ENCODE measurements around the gene SDK1.

SDK1 gene

DNA sequence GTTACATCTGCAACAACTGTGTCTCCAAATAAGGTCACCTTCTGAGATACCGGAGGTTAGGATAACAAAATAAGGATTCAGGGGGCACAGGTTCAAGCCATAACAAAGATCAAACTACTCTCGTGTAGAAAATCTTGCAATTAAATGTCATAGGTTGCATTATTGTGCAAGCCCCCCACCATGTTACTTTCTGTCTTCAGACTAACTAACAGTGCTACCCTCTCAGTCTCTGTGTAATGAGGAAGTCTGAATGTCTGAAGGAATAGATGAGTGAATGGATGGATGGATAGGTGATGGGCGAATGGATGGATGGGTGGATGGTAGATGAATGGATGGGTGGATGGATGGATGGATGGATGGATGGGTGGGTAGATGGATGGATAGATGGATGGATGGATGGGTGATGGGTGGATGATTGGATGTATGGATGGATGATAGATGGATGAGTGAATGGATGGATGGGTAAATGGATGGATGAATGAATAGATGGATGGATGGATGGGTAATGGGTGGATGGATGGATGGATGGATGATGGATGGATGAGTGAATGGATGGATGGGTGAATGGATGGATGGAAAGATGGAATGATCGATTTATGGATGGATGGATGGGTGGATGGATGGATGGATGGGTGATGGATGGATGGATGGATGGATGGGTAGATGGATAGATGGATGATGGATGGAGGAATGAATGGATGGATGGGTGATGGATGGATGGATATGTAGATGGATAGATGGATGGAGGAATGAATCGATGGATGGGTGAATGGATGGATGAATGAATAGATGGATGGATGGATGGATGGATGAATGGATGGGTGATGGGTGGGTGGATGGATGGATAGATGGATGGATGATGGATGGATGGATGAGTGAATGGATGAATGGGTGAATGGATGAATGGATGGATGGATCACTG, 823.8 kb downstream of the SDK1 start:
- Histone ChIP-seq H3K9ac (ENCODE audit: low read depth, low read length) (no peak overlapping the region), H3K27me3 (ENCODE audit: insufficient read depth, low read length, poor library complexity) (no peaks in the 10 kb centered on the region)
- no peak for ATAC-seq (ENCODE audit: insufficient read depth, low read depth)

DNA sequence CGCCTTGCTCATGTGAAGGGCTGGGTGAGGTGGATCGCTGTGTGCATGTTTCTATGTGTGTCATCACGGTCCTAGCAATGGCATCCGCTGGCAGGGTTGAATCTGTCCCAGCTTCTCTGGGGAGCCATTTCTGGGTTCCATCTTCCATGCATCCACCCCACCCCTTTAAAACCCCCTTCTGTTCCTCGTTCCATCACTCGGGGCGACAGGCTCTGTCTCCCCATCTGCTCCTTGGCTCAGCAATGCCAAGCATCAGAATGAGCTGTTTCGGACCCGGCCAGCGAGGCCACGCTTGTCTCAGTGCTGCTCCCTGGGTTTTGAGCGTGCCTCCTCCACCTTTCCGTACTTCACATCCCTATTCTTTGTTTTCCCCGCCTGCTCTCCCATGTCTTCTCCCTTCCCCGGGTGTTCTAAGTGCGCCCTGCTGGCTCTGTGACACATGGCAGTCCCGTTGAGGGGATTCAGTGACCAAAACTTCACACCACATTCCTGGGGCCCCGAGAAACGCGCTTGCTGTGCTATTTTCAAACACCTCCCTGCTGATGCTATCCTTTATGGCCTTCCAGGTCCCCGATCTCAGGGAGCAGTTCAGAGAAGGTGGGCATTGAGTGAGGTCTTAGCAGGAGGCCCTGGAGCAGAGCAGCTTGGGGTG, 827.0 kb downstream of the SDK1 start:
- H3K36me3 ChIP-seq (ENCODE audit: insufficient read depth, low read length): no peaks in the 10 kb centered on the region
- H3K4me3 ChIP-seq (ENCODE audit: low read depth in 1 of 2, low read length in 2 of 2): no peak overlapping the region
- no peak for ATAC-seq (ENCODE audit: insufficient read depth, low read depth)
- peaks cover 2% of the 10 kb centered on the region for H3K27me3 ChIP-seq (ENCODE audit: insufficient read depth, low read length, poor library complexity)
- no peak overlapping the region for H2AFZ ChIP-seq (ENCODE audit: low read depth, low read length)
- no peaks in the 10 kb centered on the region for H4K20me1 ChIP-seq (ENCODE audit: insufficient read depth, low read length)
- no peak overlapping the region for H3K9ac ChIP-seq (ENCODE audit: low read depth, low read length)
- H3K4me1 ChIP-seq (ENCODE audit: insufficient read depth, low read length): no peaks in the 10 kb centered on the region
- H3K79me2 ChIP-seq (ENCODE audit: insufficient read depth, low read length): no peaks in the 10 kb centered on the region
- TF ChIP-seq, protein P1, sequence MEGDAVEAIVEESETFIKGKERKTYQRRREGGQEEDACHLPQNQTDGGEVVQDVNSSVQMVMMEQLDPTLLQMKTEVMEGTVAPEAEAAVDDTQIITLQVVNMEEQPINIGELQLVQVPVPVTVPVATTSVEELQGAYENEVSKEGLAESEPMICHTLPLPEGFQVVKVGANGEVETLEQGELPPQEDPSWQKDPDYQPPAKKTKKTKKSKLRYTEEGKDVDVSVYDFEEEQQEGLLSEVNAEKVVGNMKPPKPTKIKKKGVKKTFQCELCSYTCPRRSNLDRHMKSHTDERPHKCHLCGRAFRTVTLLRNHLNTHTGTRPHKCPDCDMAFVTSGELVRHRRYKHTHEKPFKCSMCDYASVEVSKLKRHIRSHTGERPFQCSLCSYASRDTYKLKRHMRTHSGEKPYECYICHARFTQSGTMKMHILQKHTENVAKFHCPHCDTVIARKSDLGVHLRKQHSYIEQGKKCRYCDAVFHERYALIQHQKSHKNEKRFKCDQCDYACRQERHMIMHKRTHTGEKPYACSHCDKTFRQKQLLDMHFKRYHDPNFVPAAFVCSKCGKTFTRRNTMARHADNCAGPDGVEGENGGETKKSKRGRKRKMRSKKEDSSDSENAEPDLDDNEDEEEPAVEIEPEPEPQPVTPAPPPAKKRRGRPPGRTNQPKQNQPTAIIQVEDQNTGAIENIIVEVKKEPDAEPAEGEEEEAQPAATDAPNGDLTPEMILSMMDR (IDR thresholded peaks at IDR 0.05; ENCODE audit: borderline replicate concordance, extremely low read depth, low read length, poor library complexity, severe bottlenecking): no peak
- TF ChIP-seq EZH2 (IDR thresholded peaks at IDR 0.05; ENCODE audit: borderline replicate concordance, low read depth, low read length, severe bottlenecking): no peak
- H3K27ac ChIP-seq (ENCODE audit: low read length): no peak overlapping the region
- DNase-seq: no peak
- no peaks in the 10 kb centered on the region for H3K9me3 ChIP-seq (ENCODE audit: insufficient read depth, low read length, severe bottlenecking)
- no peak overlapping the region for H3K4me2 ChIP-seq (ENCODE audit: insufficient read depth, low read length)

More for the DNA sequence above, 823.8 kb downstream of the SDK1 start:
- TF ChIP-seq, protein P1 (IDR thresholded peaks at IDR 0.05; ENCODE audit: borderline replicate concordance, extremely low read depth, low read length, poor library complexity, severe bottlenecking): no peak
- TF ChIP-seq EZH2 (IDR thresholded peaks at IDR 0.05; ENCODE audit: borderline replicate concordance, low read depth, low read length, severe bottlenecking): no peak
- H3K79me2 ChIP-seq (ENCODE audit: insufficient read depth, low read length): no peaks in the 10 kb centered on the region
- H3K27ac ChIP-seq (ENCODE audit: low read length): no peak overlapping the region
- DNase-seq: no peak
- no peaks in the 10 kb centered on the region for H3K4me1 ChIP-seq (ENCODE audit: insufficient read depth, low read length)
- no peak overlapping the region for H2AFZ ChIP-seq (ENCODE audit: low read depth, low read length)
- no peak overlapping the region for H3K4me2 ChIP-seq (ENCODE audit: insufficient read depth, low read length)
- H3K4me3 ChIP-seq (ENCODE audit: low read depth in 1 of 2, low read length in 2 of 2): no peak overlapping the region
- H3K9me3 ChIP-seq (ENCODE audit: insufficient read depth, low read length, severe bottlenecking): peaks cover 3% of the 10 kb centered on the region
- no peaks in the 10 kb centered on the region for H3K36me3 ChIP-seq (ENCODE audit: insufficient read depth, low read length)
- no peaks in the 10 kb centered on the region for H4K20me1 ChIP-seq (ENCODE audit: insufficient read depth, low read length)

DNA sequence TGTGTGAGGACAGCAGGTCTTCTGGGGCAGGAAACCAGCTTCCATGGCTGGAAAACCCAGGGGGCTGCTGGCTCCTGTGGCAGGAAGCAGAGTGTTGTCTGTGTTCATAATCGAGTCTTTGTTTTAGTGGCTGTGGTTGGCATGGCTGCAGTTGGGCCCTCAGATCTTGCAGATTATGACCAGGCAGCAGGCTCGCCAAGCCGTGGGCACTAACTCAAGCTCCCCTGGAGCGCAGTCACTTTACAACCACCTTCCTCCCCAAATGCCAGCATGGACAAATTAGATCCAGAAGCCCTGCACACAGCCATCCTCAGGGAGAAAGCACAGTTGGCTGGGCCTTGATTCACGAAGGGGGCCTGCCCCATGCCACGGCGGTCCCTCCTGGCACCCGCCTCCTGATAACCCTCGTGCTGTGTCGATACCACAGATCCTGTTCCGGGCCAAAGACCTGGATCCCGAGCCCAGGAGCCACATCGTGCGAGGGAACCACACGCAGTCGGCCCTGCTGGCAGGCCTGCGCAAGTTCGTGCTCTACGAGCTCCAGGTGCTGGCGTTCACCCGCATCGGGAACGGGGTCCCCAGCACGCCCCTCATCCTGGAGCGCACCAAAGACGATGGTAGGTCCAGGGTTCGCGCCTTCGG, 828.5 kb downstream of the SDK1 start:
- no peaks in the 10 kb centered on the region for H3K79me2 ChIP-seq (ENCODE audit: insufficient read depth, low read length)
- TF ChIP-seq, protein P1 (IDR thresholded peaks at IDR 0.05; ENCODE audit: borderline replicate concordance, extremely low read depth, low read length, poor library complexity, severe bottlenecking): no peak
- no peak for TF ChIP-seq EZH2 (IDR thresholded peaks at IDR 0.05; ENCODE audit: borderline replicate concordance, low read depth, low read length, severe bottlenecking)
- H3K27ac ChIP-seq (ENCODE audit: low read length): no peak overlapping the region
- no peak overlapping the region for H3K4me2 ChIP-seq (ENCODE audit: insufficient read depth, low read length)
- H3K4me1 ChIP-seq (ENCODE audit: insufficient read depth, low read length): no peaks in the 10 kb centered on the region
- DNase-seq (no peak), ATAC-seq (ENCODE audit: insufficient read depth, low read depth) (no peak)
- no peak overlapping the region for H3K9ac ChIP-seq (ENCODE audit: low read depth, low read length)
- no peak overlapping the region for H2AFZ ChIP-seq (ENCODE audit: low read depth, low read length)
- H3K9me3 ChIP-seq (ENCODE audit: insufficient read depth, low read length, severe bottlenecking): no peaks in the 10 kb centered on the region
- peaks cover 6% of the 10 kb centered on the region for H3K27me3 ChIP-seq (ENCODE audit: insufficient read depth, low read length, poor library complexity)
- H4K20me1 ChIP-seq (ENCODE audit: insufficient read depth, low read length): peaks cover 5% of the 10 kb centered on the region; the same call in 1 of the 2 replicates
- H3K36me3 ChIP-seq (ENCODE audit: insufficient read depth, low read length): no peaks in the 10 kb centered on the region
- H3K4me3 ChIP-seq (ENCODE audit: low read depth in 1 of 2, low read length in 2 of 2): no peak overlapping the region
